H9 (cell line): Measurements from ENCODE around the gene BAG3. TPM values are rescaled to one million over a fixed set of nuclear protein-coding genes. Genes with fewer than 3 reads are reported as not detected.

Experiments used
- DNase-seq: peaks from one replicate; pipeline ENCODE4 v3.0.0-alpha.2; 2017
- H2AFZ ChIP-seq: one replicate; pipeline ENCODE4 v1.6.1; 2013; ENCODE audit warnings: mild to moderate bottlenecking, low read length, control low read depth, moderate library complexity
- H2AK5ac ChIP-seq: 2 replicates; pipeline ENCODE4 v1.6.1; 2013; ENCODE audit warnings: low read length, control low read depth, mixed read lengths; ENCODE audit not compliant: insufficient read length
- H2BK120ac ChIP-seq: one replicate; pipeline ENCODE4 v1.6.1; 2013; ENCODE audit warnings: low read depth, mild to moderate bottlenecking, low read length, control low read depth, inconsistent platforms; ENCODE audit not compliant: poor library complexity, severe bottlenecking
- H2BK12ac ChIP-seq: 2 replicates; pipeline ENCODE4 v1.6.1; 2013; ENCODE audit warnings: low read length, control low read depth, mixed read lengths, low read depth; ENCODE audit not compliant: insufficient read length
- H2BK15ac ChIP-seq: 2 replicates; pipeline ENCODE4 v1.6.1; 2013; ENCODE audit warnings: low read depth, low read length, control low read depth
- H2BK20ac ChIP-seq: one replicate; pipeline ENCODE4 v1.6.1; 2013; ENCODE audit warnings: low read depth, mild to moderate bottlenecking, low read length, control low read depth, inconsistent platforms; ENCODE audit not compliant: poor library complexity, severe bottlenecking
- H2BK5ac ChIP-seq: 2 replicates; pipeline ENCODE4 v1.6.1; 2013; ENCODE audit warnings: low read length, control low read depth, mixed read lengths; ENCODE audit not compliant: insufficient read length
- H3K14ac ChIP-seq: 2 replicates; pipeline ENCODE4 v1.6.1; 2013; ENCODE audit warnings: low read length, control low read depth; ENCODE audit not compliant: insufficient read depth
- H3K18ac ChIP-seq: 2 replicates; pipeline ENCODE4 v1.6.1; 2013; ENCODE audit warnings: low read depth, mild to moderate bottlenecking, mixed read lengths, low read length, control low read depth; ENCODE audit not compliant: insufficient read length
- H3K23ac ChIP-seq: 2 replicates; pipeline ENCODE4 v1.6.1; 2013; ENCODE audit warnings: low read length, control low read depth, mixed read lengths, low read depth; ENCODE audit not compliant: insufficient read length
- H3K23me2 ChIP-seq: 2 replicates; pipeline ENCODE4 v1.6.1; 2013; ENCODE audit warnings: low read depth, mild to moderate bottlenecking, mixed read lengths, low read length, control low read depth; ENCODE audit not compliant: insufficient read length, poor library complexity, severe bottlenecking
- H3K27ac ChIP-seq: 2 replicates; pipeline ENCODE4 v1.5.1; 2013; ENCODE audit warnings: low read length, control low read depth, mixed read lengths, low read depth; ENCODE audit not compliant: insufficient read length
- H3K27me3 ChIP-seq: 2 replicates; pipeline ENCODE4 v1.6.1; 2013; ENCODE audit warnings: low read length, control low read depth, inconsistent platforms; ENCODE audit not compliant: insufficient read depth
- H3K4ac ChIP-seq: 2 replicates; pipeline ENCODE4 v1.6.1; 2013; ENCODE audit warnings: low read depth, mild to moderate bottlenecking, control low read depth, inconsistent platforms, low read length, moderate library complexity
- H3K4me1 ChIP-seq: 2 replicates; pipeline ENCODE4 v1.6.1; 2013; ENCODE audit warnings: low read length, control low read depth, inconsistent platforms; ENCODE audit not compliant: insufficient read depth
- H3K4me2 ChIP-seq: 2 replicates; pipeline ENCODE4 v1.6.1; 2013; ENCODE audit warnings: low read length, control low read depth, mixed read lengths; ENCODE audit not compliant: insufficient read length, insufficient read depth
- H3K56ac ChIP-seq: 2 replicates; pipeline ENCODE4 v1.6.1; 2013; ENCODE audit warnings: low read depth, mild to moderate bottlenecking, mixed read lengths, low read length, control low read depth; ENCODE audit not compliant: insufficient read length
- H3K79me1 ChIP-seq: 2 replicates; pipeline ENCODE4 v1.6.1; 2013; ENCODE audit warnings: low read depth, mild to moderate bottlenecking, moderate library complexity, low read length, control low read depth, inconsistent platforms; ENCODE audit not compliant: insufficient read depth, poor library complexity, severe bottlenecking
- H3K79me2 ChIP-seq: 2 replicates; pipeline ENCODE4 v1.6.1; 2013; ENCODE audit warnings: low read length, control low read depth, inconsistent platforms; ENCODE audit not compliant: insufficient read depth
- H3K9ac ChIP-seq: 2 replicates; pipeline ENCODE4 v1.6.1; 2013; ENCODE audit warnings: low read length, control low read depth, mixed read lengths; ENCODE audit not compliant: insufficient read length; ENCODE audit errors: extremely low read depth
- H3K9me3 ChIP-seq: one replicate; pipeline ENCODE4 v1.6.1; 2013; ENCODE audit warnings: low read depth, low read length, inconsistent platforms; ENCODE audit not compliant: control insufficient read depth
- H3T11ph ChIP-seq: one replicate; pipeline ENCODE4 v1.6.1; 2013; ENCODE audit warnings: mild to moderate bottlenecking, low read length, control low read depth, inconsistent platforms
- H4K20me1 ChIP-seq: one replicate; pipeline ENCODE4 v1.6.1; 2013; ENCODE audit not compliant: control insufficient read depth, insufficient read length, insufficient read depth
- H4K5ac ChIP-seq: 2 replicates; pipeline ENCODE4 v1.6.1; 2013; ENCODE audit warnings: low read depth, mild to moderate bottlenecking, mixed read lengths, low read length, control low read depth; ENCODE audit not compliant: insufficient read length
- H4K8ac ChIP-seq: replicated peaks from 2 replicates; pipeline ENCODE4 v1.6.1; 2013; ENCODE audit warnings: low read length, control low read depth, mixed read lengths, low read depth; ENCODE audit not compliant: insufficient read length
- H4K91ac ChIP-seq: 2 replicates; pipeline ENCODE4 v1.6.1; 2013; ENCODE audit warnings: low read depth, mild to moderate bottlenecking, moderate library complexity, mixed read lengths, low read length, control low read depth; ENCODE audit not compliant: insufficient read length
- H3K27ac Mint-ChIP-seq, 3 experiments: 2 replicates in 2 of 3; 3 replicates in 1 of 3; pipeline ENCODE4 v1.8.0; 2020 to 2021; ENCODE audit warnings: mixed read lengths in 3 of 3, mild to moderate bottlenecking in 1 of 3, moderate library complexity in 1 of 3
- H3K27me3 Mint-ChIP-seq: 2 replicates; pipeline ENCODE4 v1.8.0; 2021; ENCODE audit warnings: low read depth, mild to moderate bottlenecking, moderate library complexity, mixed read lengths
- H3K36me3 Mint-ChIP-seq, 3 experiments: 2 replicates in 2 of 3; 3 replicates in 1 of 3; pipeline ENCODE4 v1.8.0; 2020 to 2021; ENCODE audit warnings: low read depth in 3 of 3, mixed read lengths in 3 of 3; ENCODE audit not compliant: insufficient read depth in 1 of 3
- H3K4me1 Mint-ChIP-seq, 2 experiments: 2 replicates each; pipeline ENCODE4 v1.8.0; 2020; ENCODE audit warnings: mixed read lengths in 2 of 2
- H3K4me3 Mint-ChIP-seq, 2 experiments: 2 replicates in 1 of 2; 3 replicates in 1 of 2; pipeline ENCODE4 v1.8.0; 2020 to 2021; ENCODE audit warnings: mild to moderate bottlenecking in 2 of 2, mixed read lengths in 2 of 2, moderate library complexity in 1 of 2
- H3K9me3 Mint-ChIP-seq, 2 experiments: 2 replicates in 1 of 2; 3 replicates in 1 of 2; pipeline ENCODE4 v1.8.0; 2020; ENCODE audit warnings: mild to moderate bottlenecking in 2 of 2, mixed read lengths in 2 of 2, moderate library complexity in 1 of 2
- WGBS: extraction: QIAGEN DNeasy Blood & Tissue Kit; methylation state at CpG from one replicate; pipeline ENCODE4 v1.1.7; 2013; ENCODE audit warnings: missing lambda C conversion rate, low lambda C conversion rate, mixed read lengths; ENCODE audit not compliant: insufficient read length; ENCODE audit errors: extremely low coverage; 5-methylcytosine and 5-hydroxymethylcytosine counted together
- total RNA-seq: library from RNA; stranded (reverse); gene quantifications from 2 replicates; pipeline ENCODE4 v1.2.1, GENCODE V29; 2021
- TF ChIP-seq, protein P1 (sequence below): fragments of 200-600 bp; sonication (generic); conservative IDR thresholded peaks from 3 replicates; pipeline ENCODE4 v1.8.0; 2021; ENCODE audit warnings: antibody characterized with exemption, mild to moderate bottlenecking

The BAG3 gene
- total RNA-seq, 1 experiment from 2014 or later: 11.4 TPM

DNA sequence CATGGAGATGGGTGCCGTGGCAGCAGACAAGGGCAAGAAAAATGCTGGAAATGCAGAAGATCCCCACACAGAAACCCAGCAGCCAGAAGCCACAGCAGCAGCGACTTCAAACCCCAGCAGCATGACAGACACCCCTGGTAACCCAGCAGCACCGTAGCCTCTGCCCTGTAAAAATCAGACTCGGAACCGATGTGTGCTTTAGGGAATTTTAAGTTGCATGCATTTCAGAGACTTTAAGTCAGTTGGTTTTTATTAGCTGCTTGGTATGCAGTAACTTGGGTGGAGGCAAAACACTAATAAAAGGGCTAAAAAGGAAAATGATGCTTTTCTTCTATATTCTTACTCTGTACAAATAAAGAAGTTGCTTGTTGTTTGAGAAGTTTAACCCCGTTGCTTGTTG is 25.9 kb downstream of the BAG3 start:
- no peak overlapping the region for H3K27ac ChIP-seq
- no peaks in the 10 kb centered on the region for H3K79me1 ChIP-seq
- Mint-ChIP-seq H3K27ac (peak overlapping the region in 1 of 3 experiments; percentile 44; a peak in 1 of 7 replicates), H3K9me3 (peaks cover 3 to 5% of the 10 kb centered on the region in 2 experiments; a peak in 4 of 5 replicates), H3K4me1 (peaks cover 5 to 7% of the 10 kb centered on the region in 2 experiments), H3K4me3 (no peak overlapping the region), H3K27me3 (no peaks in the 10 kb centered on the region; the same call in 1 of the 2 replicates), H3K36me3 (peaks cover 21 to 36% (median 34%) of the 10 kb centered on the region in 3 experiments)
- no peak overlapping the region for H4K5ac ChIP-seq
- H4K20me1 ChIP-seq: no peaks in the 10 kb centered on the region
- no peaks in the 10 kb centered on the region for H3K4me1 ChIP-seq
- no peak overlapping the region for H4K91ac ChIP-seq
- H3K4ac ChIP-seq: no peak overlapping the region
- no peak overlapping the region for H2AFZ ChIP-seq
- H4K8ac ChIP-seq: no peak overlapping the region
- H3K14ac ChIP-seq: no peak overlapping the region
- H2BK5ac ChIP-seq: no peak overlapping the region
- no peaks in the 10 kb centered on the region for H3K9me3 ChIP-seq
- H3K79me2 ChIP-seq: no peaks in the 10 kb centered on the region
- no CpG with 5 or more reads among the region's 6 CpGs for WGBS
- H3T11ph ChIP-seq: no peak overlapping the region
- H3K18ac ChIP-seq: no peak overlapping the region
- no peak for DNase-seq
- no peak overlapping the region for H2BK15ac ChIP-seq
- no peak overlapping the region for H2AK5ac ChIP-seq
- no peak overlapping the region for H3K4me2 ChIP-seq
- TF ChIP-seq, protein P1, sequence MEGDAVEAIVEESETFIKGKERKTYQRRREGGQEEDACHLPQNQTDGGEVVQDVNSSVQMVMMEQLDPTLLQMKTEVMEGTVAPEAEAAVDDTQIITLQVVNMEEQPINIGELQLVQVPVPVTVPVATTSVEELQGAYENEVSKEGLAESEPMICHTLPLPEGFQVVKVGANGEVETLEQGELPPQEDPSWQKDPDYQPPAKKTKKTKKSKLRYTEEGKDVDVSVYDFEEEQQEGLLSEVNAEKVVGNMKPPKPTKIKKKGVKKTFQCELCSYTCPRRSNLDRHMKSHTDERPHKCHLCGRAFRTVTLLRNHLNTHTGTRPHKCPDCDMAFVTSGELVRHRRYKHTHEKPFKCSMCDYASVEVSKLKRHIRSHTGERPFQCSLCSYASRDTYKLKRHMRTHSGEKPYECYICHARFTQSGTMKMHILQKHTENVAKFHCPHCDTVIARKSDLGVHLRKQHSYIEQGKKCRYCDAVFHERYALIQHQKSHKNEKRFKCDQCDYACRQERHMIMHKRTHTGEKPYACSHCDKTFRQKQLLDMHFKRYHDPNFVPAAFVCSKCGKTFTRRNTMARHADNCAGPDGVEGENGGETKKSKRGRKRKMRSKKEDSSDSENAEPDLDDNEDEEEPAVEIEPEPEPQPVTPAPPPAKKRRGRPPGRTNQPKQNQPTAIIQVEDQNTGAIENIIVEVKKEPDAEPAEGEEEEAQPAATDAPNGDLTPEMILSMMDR: no peak
- no peaks in the 10 kb centered on the region for H3K23me2 ChIP-seq
- H3K23ac ChIP-seq: no peak overlapping the region
- H3K27me3 ChIP-seq: no peaks in the 10 kb centered on the region
- no peak overlapping the region for H2BK120ac ChIP-seq
- no peak overlapping the region for H3K56ac ChIP-seq
- H3K9ac ChIP-seq: no peak overlapping the region
- H2BK20ac ChIP-seq: no peak overlapping the region
- H2BK12ac ChIP-seq: no peak overlapping the region
